ENCODE data around the gene BCAS2. TPM values are rescaled to one million over a fixed set of nuclear protein-coding genes. Genes with fewer than 3 reads are reported as not detected.

BCAS2 gene
- total RNA-seq, 4 donors from 2014 or later = 12.9 to 44.6 (median 18.5) TPM

GRCh38 chr1:114545796-114546195 lies 35.6 kb downstream of the BCAS2 start:
- no peak for DNase-seq
- H3K9me3 ChIP-seq = no peaks in the 10 kb centered on the region
- TF ChIP-seq CTCF (IDR thresholded peaks at IDR 0.05) = no peak
- TF ChIP-seq POLR2A (IDR thresholded peaks at IDR 0.05) = no peak
- H3K36me3 ChIP-seq = no peaks in the 10 kb centered on the region
- no peaks in the 10 kb centered on the region for H3K27me3 ChIP-seq
- no peaks in the 10 kb centered on the region for H3K4me1 ChIP-seq
- no peak overlapping the region for H3K27ac ChIP-seq
- no peak overlapping the region for H3K4me3 ChIP-seq

- H3K27me3 ChIP-seq = no peaks in the 10 kb centered on the region
- H3K4me1 ChIP-seq = no peaks in the 10 kb centered on the region
- H3K36me3 ChIP-seq = no peaks in the 10 kb centered on the region
- H3K9me3 ChIP-seq = no peaks in the 10 kb centered on the region
- no peak for TF ChIP-seq CTCF (IDR thresholded peaks at IDR 0.05)
- no peak for TF ChIP-seq POLR2A (IDR thresholded peaks at IDR 0.05)
- H3K4me3 ChIP-seq = no peak overlapping the region
- DNase-seq = no peak
- H3K27ac ChIP-seq = no peak overlapping the region
Measured at GRCh38 chr1:114545315-114545714, 36.1 kb downstream of the BCAS2 start.

- Histone ChIP-seq H3K4me3 (no peak overlapping the region), H3K27ac (no peak overlapping the region), H3K27me3 (no peaks in the 10 kb centered on the region), H3K36me3 (no peaks in the 10 kb centered on the region), H3K9me3 (no peaks in the 10 kb centered on the region), H3K4me1 (no peaks in the 10 kb centered on the region)
- DNase-seq = no peak
- no peak for TF ChIP-seq POLR2A (IDR thresholded peaks at IDR 0.05)
- TF ChIP-seq CTCF (IDR thresholded peaks at IDR 0.05) = no peak
Measured at GRCh38 chr1:114540821-114541220, 40.6 kb downstream of the BCAS2 start.

GRCh38 chr1:114540272-114540671 lies 41.1 kb downstream of the BCAS2 start:
- DNase-seq = no peak
- Histone ChIP-seq H3K4me1 (no peaks in the 10 kb centered on the region), H3K9me3 (no peaks in the 10 kb centered on the region), H3K27ac (no peak overlapping the region), H3K36me3 (no peaks in the 10 kb centered on the region), H3K27me3 (no peaks in the 10 kb centered on the region), H3K4me3 (no peak overlapping the region)
- no peak for TF ChIP-seq CTCF (IDR thresholded peaks at IDR 0.05)

- Histone ChIP-seq H3K27ac (no peak overlapping the region), H3K9me3 (no peaks in the 10 kb centered on the region), H3K27me3 (no peaks in the 10 kb centered on the region), H3K4me1 (no peaks in the 10 kb centered on the region), H3K36me3 (no peaks in the 10 kb centered on the region), H3K4me3 (no peak overlapping the region)
- no peak for DNase-seq
- TF ChIP-seq CTCF (IDR thresholded peaks at IDR 0.05) = no peak
- TF ChIP-seq POLR2A (IDR thresholded peaks at IDR 0.05) = no peak
Measured at GRCh38 chr1:114536043-114536442, 45.4 kb downstream of the BCAS2 start.

- no peaks in the 10 kb centered on the region for H3K4me1 ChIP-seq
- DNase-seq = no peak
- no peaks in the 10 kb centered on the region for H3K36me3 ChIP-seq
- H3K4me3 ChIP-seq = no peak overlapping the region
- no peaks in the 10 kb centered on the region for H3K27me3 ChIP-seq
- no peak for TF ChIP-seq CTCF (IDR thresholded peaks at IDR 0.05)
- TF ChIP-seq POLR2A (IDR thresholded peaks at IDR 0.05) = no peak
- H3K27ac ChIP-seq = no peak overlapping the region
- H3K9me3 ChIP-seq = no peaks in the 10 kb centered on the region
Measured at GRCh38 chr1:114535401-114535800, 46.0 kb downstream of the BCAS2 start.

Measured in Peyer's patch (tissue), 4 donors.